Activated T-cell treated with anti-CD3 and anti-CD28 coated beads for 4 hours (primary cell): ENCODE data around the gene PACRG.

Experiments
- DNase-seq: peaks from one replicate; pipeline ENCODE4 v3.0.0-alpha.2; 2020

PACRG gene

GRCh38 chr6:163218361-163218894 lies 490.7 kb downstream of the PACRG start:
- no peak for DNase-seq

GRCh38 chr6:163226181-163226835 lies 498.5 kb downstream of the PACRG start:
- DNase-seq: no peak

GRCh38 chr6:163226836-163227485 lies 499.2 kb downstream of the PACRG start:
- no peak for DNase-seq

GRCh38 chr6:163228041-163228440 lies 500.3 kb downstream of the PACRG start:
- DNase-seq: no peak

- DNase-seq: no peak
Observed at GRCh38 chr6:163229050-163229449, 501.3 kb downstream of the PACRG start.

- no peak for DNase-seq
Observed at GRCh38 chr6:163230901-163231300, 503.1 kb downstream of the PACRG start.

GRCh38 chr6:163231356-163232014 lies 503.7 kb downstream of the PACRG start:
- DNase-seq: no peak

- no peak for DNase-seq
Observed at GRCh38 chr6:163232015-163232523, 504.3 kb downstream of the PACRG start.

GRCh38 chr6:163232649-163233048 lies 504.9 kb downstream of the PACRG start:
- no peak for DNase-seq

GRCh38 chr6:163237110-163237509 lies 509.3 kb downstream of the PACRG start:
- no peak for DNase-seq

- DNase-seq: no peak
Observed at GRCh38 chr6:163239572-163240340, 512.0 kb downstream of the PACRG start.

GRCh38 chr6:163240556-163240955 lies 512.8 kb downstream of the PACRG start:
- no peak for DNase-seq

- no peak for DNase-seq
Observed at GRCh38 chr6:163241683-163242082, 513.9 kb downstream of the PACRG start.

GRCh38 chr6:163243083-163243482 lies 515.3 kb downstream of the PACRG start:
- no peak for DNase-seq

- DNase-seq: no peak
Observed at GRCh38 chr6:163243692-163244589, 516.2 kb downstream of the PACRG start.

GRCh38 chr6:163248051-163248450 lies 520.3 kb downstream of the PACRG start:
- DNase-seq: no peak

- no peak for DNase-seq
Observed at GRCh38 chr6:163249651-163250101, 521.9 kb downstream of the PACRG start.

- no peak for DNase-seq
Observed at GRCh38 chr6:163250116-163250515, 522.3 kb downstream of the PACRG start.

- DNase-seq: no peak
Observed at GRCh38 chr6:163252061-163252591, 524.4 kb downstream of the PACRG start.

- DNase-seq: no peak
Observed at GRCh38 chr6:163253556-163254213, 525.9 kb downstream of the PACRG start.

GRCh38 chr6:163254341-163254835 lies 526.6 kb downstream of the PACRG start:
- DNase-seq: no peak
